ENCODE results near the gene HOMER1. TPM values are rescaled to one million over a fixed set of nuclear protein-coding genes. Genes with fewer than 3 reads are reported as not detected.

The HOMER1 gene
- total and polyA plus RNA-seq, 2 of the 13 experiments (the other 11 are each of a cell fraction or from before 2014, with no cell fraction given), result 5.3 to 24.8 TPM

GRCh38 chr5:79547982-79548381 lies 34.0 kb upstream of the HOMER1 start (continued):
- no peak for TF ChIP-seq ZBTB49 (CRISPR knock-in tag; IDR thresholded peaks at IDR 0.05; ENCODE audit: borderline replicate concordance)
- no peak for TF ChIP-seq CREB3 (CRISPR knock-in tag; IDR thresholded peaks at IDR 0.05)
- 0 out of 4 replicates have a peak, but pooled peaks of 1 of the 2 experiments have one; percentile 19 for TF ChIP-seq ATF4 (CRISPR knock-in tag; IDR thresholded peaks at IDR 0.05)
- no peak for TF ChIP-seq DRAP1 (CRISPR knock-in tag; IDR thresholded peaks at IDR 0.05)
- 0 out of 4 replicates have a peak, but pooled peaks of 1 of the 2 experiments have one; percentile 20 for TF ChIP-seq KLF16 (CRISPR knock-in tag; IDR thresholded peaks at IDR 0.05)
- TF ChIP-seq FOXK1 (CRISPR knock-in tag; IDR thresholded peaks at IDR 0.05; ENCODE audit: borderline replicate concordance, low read depth), result no peak
- TF ChIP-seq FOXP1 (IDR thresholded peaks at IDR 0.05), result no peak
- TF ChIP-seq FOXP1 (CRISPR knock-in tag; IDR thresholded peaks at IDR 0.05), result no peak
- no peak for TF ChIP-seq ZNF343 (CRISPR knock-in tag; IDR thresholded peaks at IDR 0.05)
- no peak for TF ChIP-seq ZBTB40 (IDR thresholded peaks at IDR 0.05)
- TF ChIP-seq ZBTB40 (CRISPR knock-in tag; IDR thresholded peaks at IDR 0.05), result no peak
